Measurements from ENCODE around the gene SIL1. TPM values are rescaled to one million over a fixed set of nuclear protein-coding genes. Genes with fewer than 3 reads are reported as not detected.
"Not testable (repeated sequence)": the region's sequence is repeated elsewhere in the genome, so short reads cannot be mapped to it uniquely, and the experiment has no call there.

The SIL1 gene
- total RNA-seq, 1 donor from 2014 or later: 29.9 TPM

GRCh38 chr5:139196296-139196956 lies 1.7 kb downstream of the SIL1 start:
- Histone ChIP-seq H3K36me3 (ENCODE audit: control insufficient read depth, insufficient read depth, low read length) (no peaks in the 10 kb centered on the region), H3K4me3 (ENCODE audit: low read depth, low read length) (no peak overlapping the region), H3K27me3 (ENCODE audit: control insufficient read depth, insufficient read depth, low read length) (no peaks in the 10 kb centered on the region)
- no peak for DNase-seq (ENCODE audit: low read depth)
- no peak for TF ChIP-seq CTCF (IDR thresholded peaks at IDR 0.05; ENCODE audit: insufficient read depth, low read length, poor library complexity, severe bottlenecking)

- no peak for TF ChIP-seq CTCF (IDR thresholded peaks at IDR 0.05; ENCODE audit: insufficient read depth, low read length, poor library complexity, severe bottlenecking)
- no peak for DNase-seq (ENCODE audit: low read depth)
- H3K36me3 ChIP-seq (ENCODE audit: control insufficient read depth, insufficient read depth, low read length): no peaks in the 10 kb centered on the region
- H3K27me3 ChIP-seq (ENCODE audit: control insufficient read depth, insufficient read depth, low read length): no peaks in the 10 kb centered on the region
- H3K4me3 ChIP-seq (ENCODE audit: low read depth, low read length): no peak overlapping the region
Measured at GRCh38 chr5:139194486-139194885, 3.7 kb downstream of the SIL1 start.

- Histone ChIP-seq H3K36me3 (ENCODE audit: control insufficient read depth, insufficient read depth, low read length) (no peaks in the 10 kb centered on the region), H3K27me3 (ENCODE audit: control insufficient read depth, insufficient read depth, low read length) (no peaks in the 10 kb centered on the region), H3K4me3 (ENCODE audit: low read depth, low read length) (no peak overlapping the region)
- DNase-seq (ENCODE audit: low read depth): no peak
- peak; percentile 21 for TF ChIP-seq CTCF (IDR thresholded peaks at IDR 0.05; ENCODE audit: insufficient read depth, low read length, poor library complexity, severe bottlenecking)
Measured at GRCh38 chr5:139193928-139194327, 4.2 kb downstream of the SIL1 start.

- not testable (repeated sequence) for H3K27me3 ChIP-seq (ENCODE audit: control insufficient read depth, insufficient read depth, low read length); H3K4me3 ChIP-seq (ENCODE audit: low read depth, low read length); H3K36me3 ChIP-seq (ENCODE audit: control insufficient read depth, insufficient read depth, low read length); DNase-seq (ENCODE audit: low read depth)
Measured at GRCh38 chr5:139192906-139193305, 5.3 kb downstream of the SIL1 start.

GRCh38 chr5:139191954-139192353 lies 6.2 kb downstream of the SIL1 start:
- H3K27me3 ChIP-seq (ENCODE audit: control insufficient read depth, insufficient read depth, low read length); DNase-seq (ENCODE audit: low read depth): not testable (repeated sequence)

GRCh38 chr5:139190125-139190524 lies 8.0 kb downstream of the SIL1 start:
- Histone ChIP-seq H3K36me3 (ENCODE audit: control insufficient read depth, insufficient read depth, low read length) (no peaks in the 10 kb centered on the region), H3K27me3 (ENCODE audit: control insufficient read depth, insufficient read depth, low read length) (no peaks in the 10 kb centered on the region), H3K4me3 (ENCODE audit: low read depth, low read length) (no peak overlapping the region)
- no peak for TF ChIP-seq CTCF (IDR thresholded peaks at IDR 0.05; ENCODE audit: insufficient read depth, low read length, poor library complexity, severe bottlenecking)
- DNase-seq (ENCODE audit: low read depth): no peak

More at GRCh38 chr5:139191954-139192353, 6.2 kb downstream of the SIL1 start:
- not testable (repeated sequence) for H3K4me3 ChIP-seq (ENCODE audit: low read depth, low read length); H3K36me3 ChIP-seq (ENCODE audit: control insufficient read depth, insufficient read depth, low read length)

- H3K4me3 ChIP-seq (ENCODE audit: low read depth, low read length): no peak overlapping the region
- TF ChIP-seq CTCF (IDR thresholded peaks at IDR 0.05; ENCODE audit: insufficient read depth, low read length, poor library complexity, severe bottlenecking): no peak
Measured at GRCh38 chr5:139188558-139189270, 9.5 kb downstream of the SIL1 start.

More at GRCh38 chr5:139188558-139189270, 9.5 kb downstream of the SIL1 start:
- H3K27me3 ChIP-seq (ENCODE audit: control insufficient read depth, insufficient read depth, low read length): no peaks in the 10 kb centered on the region
- H3K36me3 ChIP-seq (ENCODE audit: control insufficient read depth, insufficient read depth, low read length): no peaks in the 10 kb centered on the region
- no peak for DNase-seq (ENCODE audit: low read depth)
